DMS 273 treated with DMSO at 0.1 percent for 48 hours (cell line): ENCODE results near the gene KRIT1.

Experiments
- DNase-seq: peaks from one replicate; lab custom pipeline; 2025; lab: John Stamatoyannopoulos, UW

KRIT1 gene

DNA sequence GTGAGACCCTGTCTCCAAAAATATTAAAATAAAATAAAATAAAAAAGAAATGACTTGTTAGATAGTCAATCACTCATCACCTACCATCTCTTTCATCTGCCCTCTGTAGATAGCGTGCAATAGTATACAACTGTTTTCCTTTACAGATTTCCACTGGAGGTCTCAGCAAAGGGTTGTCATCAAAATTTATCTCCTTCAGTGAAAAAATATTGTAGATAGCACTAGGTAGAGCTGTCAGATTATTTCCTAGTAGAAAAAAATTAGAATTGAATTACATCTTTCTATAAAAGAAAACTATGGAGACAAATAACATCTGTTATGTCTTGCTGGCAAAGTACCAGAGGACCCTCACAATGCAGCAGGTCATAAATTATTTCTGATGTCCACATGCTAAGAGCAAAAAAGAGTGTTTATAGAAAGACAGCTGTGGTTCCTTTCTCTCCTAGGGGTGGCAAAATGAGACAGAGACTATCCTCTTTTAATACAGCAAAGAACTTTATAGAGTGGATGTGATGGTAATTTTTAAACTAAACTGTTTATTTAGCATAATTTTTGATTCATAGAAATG lies 95.2 kb downstream of the KRIT1 start:
- DNase-seq = peak; percentile 17

DNA sequence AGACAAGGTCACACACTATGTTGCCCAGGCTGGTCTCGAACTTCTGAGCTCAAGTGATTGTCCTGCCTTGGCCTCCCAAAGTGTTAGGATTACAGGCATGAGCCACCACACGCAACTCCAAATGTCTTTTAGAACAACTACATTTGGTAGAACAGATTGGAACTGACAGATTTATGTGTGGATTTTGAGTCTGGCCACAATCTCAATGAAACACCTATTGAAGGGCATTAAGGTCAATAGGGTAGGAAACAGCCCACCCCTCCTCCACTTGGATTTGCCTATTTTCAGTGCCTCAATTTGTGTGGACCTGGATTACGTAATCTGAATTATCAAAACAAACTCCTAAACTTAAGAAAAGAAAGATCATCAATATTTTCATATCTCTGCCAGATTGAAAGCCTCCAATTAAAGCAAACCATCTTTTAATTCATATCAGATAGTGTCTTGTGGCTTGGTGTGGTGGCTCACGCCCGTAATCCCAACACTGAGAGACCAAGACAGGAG lies 95.9 kb downstream of the KRIT1 start:
- DNase-seq = no peak
